GM12878 (cell line): ENCODE results near the gene ARX. TPM values are rescaled to one million over a fixed set of nuclear protein-coding genes. Genes with fewer than 3 reads are reported as not detected.

Source experiments
- ATAC-seq: fragments of 200-7000 bp; cut with Tn5 transposase; 3 replicates; pipeline ENCODE4 v1.9.1; 2020; ENCODE audit warnings: mild to moderate bottlenecking, moderate library complexity
- BruUV-seq: library from RNA; stranded (reverse); fragments of 400-500 nt; replicated peaks from 2 replicates; lab custom pipeline; 2021; lab: Mats Ljungman, UMichigan
- CTCF ChIA-PET: fragments of 300-600 bp; sonication (Branson Sonifier 250); formaldehyde crosslinking; extraction: SDS; loops from one replicate; lab custom pipeline; 2021; ENCODE audit warnings: inconsistent platforms; lab: Yijun Ruan, JAX
- POLR2A ChIA-PET: fragments of 350-600 bp; formaldehyde crosslinking; extraction: SDS; loops from one replicate; lab custom pipeline; 2021; ENCODE audit warnings: inconsistent platforms; lab: Charles Lee
- RAD21 ChIA-PET: fragments of 300-600 bp; sonication (Branson Sonifier 250); formaldehyde crosslinking; loops from one replicate; lab custom pipeline; 2023; ENCODE audit warnings: antibody characterized with exemption; ENCODE audit not compliant: unreplicated experiment; lab: Charles Lee
- SMC1A ChIA-PET: fragments of 300-600 bp; sonication (Branson Sonifier 250); formaldehyde crosslinking; loops from one replicate; lab custom pipeline; 2023; ENCODE audit not compliant: unreplicated experiment, uncharacterized antibody; lab: Charles Lee
- DNase-seq: peaks from one replicate; pipeline ENCODE4 v3.0.0-alpha.2; 2011; ENCODE audit warnings: low read depth, low spot score
- FAIRE-seq: peaks from 3 replicates; lab custom pipeline; 2011; peaks lifted over from hg19 to GRCh38; lab: Jason Lieb, UNC
- H2AFZ ChIP-seq: 2 replicates; pipeline ENCODE4 v1.6.0; 2011; ENCODE audit warnings: low read depth, low read length, control low read depth; ENCODE audit not compliant: control insufficient read depth
- H3K27ac ChIP-seq: 2 replicates; pipeline ENCODE4 v1.5.1; 2011; ENCODE audit warnings: control low read depth; ENCODE audit not compliant: control insufficient read depth, insufficient read depth
- H3K27me3 ChIP-seq, 2 experiments: replicated peaks in 1 of 2; 2 replicates each; pipeline versions ENCODE4 v1.6.0 to v1.6.1; 2011; ENCODE audit warnings: low read length in 1 of 2; ENCODE audit not compliant: control insufficient read depth in 2 of 2, insufficient read depth in 2 of 2
- H3K36me3 ChIP-seq, 2 experiments: 2 replicates each; pipeline ENCODE4 v1.5.1; 2011; ENCODE audit warnings: low read length in 1 of 2; ENCODE audit not compliant: control insufficient read depth in 2 of 2, insufficient read depth in 2 of 2
- H3K4me1 ChIP-seq: 2 replicates; pipeline ENCODE4 v1.6.1; 2011; ENCODE audit warnings: mild to moderate bottlenecking, low read length, moderate library complexity, mixed read lengths; ENCODE audit not compliant: control insufficient read depth, insufficient read depth
- H3K4me2 ChIP-seq: 2 replicates; pipeline ENCODE4 v1.6.0; 2011; ENCODE audit warnings: control low read depth; ENCODE audit not compliant: control insufficient read depth, insufficient read depth
- H3K4me3 ChIP-seq: fragments of 200-600 bp; sonication (generic); 2 replicates; pipeline ENCODE4 v1.5.1; 2016
- H3K79me2 ChIP-seq: 2 replicates; pipeline ENCODE4 v1.6.0; 2011; ENCODE audit warnings: low read length; ENCODE audit not compliant: control insufficient read depth, insufficient read depth
- H3K9ac ChIP-seq: 2 replicates; pipeline ENCODE4 v1.8.0; 2011; ENCODE audit warnings: low read length, control low read depth, mixed read lengths; ENCODE audit not compliant: control insufficient read depth, insufficient read depth
- H3K9me3 ChIP-seq: replicated peaks from 3 replicates; pipeline ENCODE4 v1.5.1; 2011; ENCODE audit warnings: mild to moderate bottlenecking, low read length; ENCODE audit not compliant: control insufficient read depth, insufficient read depth
- H4K20me1 ChIP-seq: 2 replicates; pipeline ENCODE4 v1.6.0; 2011; ENCODE audit not compliant: control insufficient read depth, insufficient read depth
- E2F8 ChIP-seq: fragments of 450-650 bp; IDR thresholded peaks from 2 replicates; pipeline ENCODE4 v1.6.1; 2018; ENCODE audit warnings: mild to moderate bottlenecking, low read depth, moderate library complexity; ENCODE audit not compliant: partially characterized antibody
- HSF1 ChIP-seq: fragments of 150-350 bp; IDR thresholded peaks from 2 replicates; pipeline ENCODE4 v1.6.1; 2014; ENCODE audit warnings: mild to moderate bottlenecking, low read depth, low read length
- SUZ12 ChIP-seq: fragments of 200-600 bp; sonication (generic); IDR thresholded peaks from one replicate; pipeline ENCODE4 v1.6.1; 2018; ENCODE audit warnings: antibody characterized with exemption, mild to moderate bottlenecking; ENCODE audit not compliant: unreplicated experiment
- ZBTB40 ChIP-seq: fragments of 450-650 bp; IDR thresholded peaks from 2 replicates; pipeline ENCODE4 v1.6.1; 2016; ENCODE audit warnings: mild to moderate bottlenecking, moderate library complexity, borderline replicate concordance
- whole genome bisulfite sequencing: methylation state at CpG from one replicate; pipeline ENCODE4 v1.1.6; 2016; ENCODE audit warnings: low lambda C conversion rate; ENCODE audit not compliant: insufficient replicate concordance, insufficient coverage; ENCODE audit errors: missing lambda C conversion rate; 5-methylcytosine and 5-hydroxymethylcytosine counted together
- in situ Hi-C: fragments of 300-500 bp; cut with MboI; formaldehyde crosslinking; loops from 9 replicates; pipeline ENCODE4 v1.14.3; 2018; ENCODE audit warnings: mixed read lengths
- intact Hi-C: fragments of 100-400 bp; cut with micrococcal nuclease; formaldehyde crosslinking; loops from one replicate; pipeline ENCODE4 v1.14.2; 2022; ENCODE audit not compliant: unreplicated experiment
- polyA plus RNA-seq, 11 experiments: library from polyadenylated mRNA; depleted of rRNA in 4 of 11; unstranded in 6 of 11; stranded (reverse) in 5 of 11; fragments of >200 nt; fragmentation: Nextera tagmentation in 4 of 11; fragmentation: Illumina TruSeq in 1 of 11; extraction: Ambion mirVana in 4 of 11; extraction: Trizol in 1 of 11; gene quantifications; 1 replicate in 1 of 11; 2 replicates in 10 of 11; pipeline versions ENCODE4 v1.2.1 to v1.2.3, GENCODE V29; 2011 to 2016; ENCODE audit warnings: inconsistent platforms in 2 of 11, missing spikeins in 2 of 11, low read depth in 1 of 11
- total RNA-seq, 4 experiments: library from RNA; depleted of rRNA in 3 of 4; stranded (reverse); fragments of >200 nt in 3 of 4; fragmentation: Illumina TruSeq in 1 of 4; extraction: Trizol in 1 of 4; gene quantifications; 2 replicates each; pipeline versions ENCODE4 v1.2.1 to v1.2.3, GENCODE V29; 2013 to 2021

Gene ARX
- total and polyA plus RNA-seq, 10 of the 15 experiments (the other 5 are each of a cell fraction or from before 2014, with no cell fraction given) = 0.03 TPM; not detected in 9

- BruUV-seq = no TSS peak
- no peaks in the 10 kb centered on the region for H3K79me2 ChIP-seq
- intact Hi-C loops (no loop called here), in situ Hi-C loops (no loop called here)
- no peak overlapping the region for H2AFZ ChIP-seq
- peaks cover 3 to 8% of the 10 kb centered on the region in 2 experiments for H3K27me3 ChIP-seq
- no peak for ATAC-seq
- no peaks in the 10 kb centered on the region; the same call in 2 of the 3 replicates for H3K9me3 ChIP-seq
- FAIRE-seq = no peak
- H3K4me2 ChIP-seq = no peak overlapping the region
- POLR2A ChIA-PET = no interaction called here
- H3K36me3 ChIP-seq = no peaks in the 10 kb centered on the region
- TF ChIP-seq SUZ12 = no peak
- no peak for TF ChIP-seq HSF1
- TF ChIP-seq ZBTB40 = no peak
- TF ChIP-seq E2F8 = no peak
- H3K27ac ChIP-seq = no peak overlapping the region
- DNase-seq = no peak
- H3K4me3 ChIP-seq = no peak overlapping the region
- H4K20me1 ChIP-seq = no peaks in the 10 kb centered on the region
- CTCF ChIA-PET = no interaction called here
- SMC1A ChIA-PET = no interaction called here
- no peaks in the 10 kb centered on the region for H3K4me1 ChIP-seq
- no peak overlapping the region for H3K9ac ChIP-seq
- WGBS = 61% methylated on average over 19 of the region's 20 CpGs
- RAD21 ChIA-PET = no interaction called here
Measured at GRCh38 chrX:25016361-25016671, 551 bp upstream of the ARX start.
